ENCODE data around the gene MEGF6.
A peak's percentile ranks its signal among the peaks of the same experiment; 100 is the strongest.

MEGF6 gene

GRCh38 chr1:3568815-3569435 lies 42.4 kb downstream of the MEGF6 start:
- no peak for DNase-seq

GRCh38 chr1:3566951-3567804 lies 44.1 kb downstream of the MEGF6 start:
- no peak for DNase-seq

- DNase-seq: no peak
Observed at GRCh38 chr1:3566003-3566885, 45.1 kb downstream of the MEGF6 start.

GRCh38 chr1:3564921-3565831 lies 46.1 kb downstream of the MEGF6 start:
- peak; percentile 61 for DNase-seq

- no peak for DNase-seq
Observed at GRCh38 chr1:3563610-3564009, 47.7 kb downstream of the MEGF6 start.

GRCh38 chr1:3563125-3563524 lies 48.2 kb downstream of the MEGF6 start:
- no peak for DNase-seq

- no peak for DNase-seq
Observed at GRCh38 chr1:3562712-3563111, 48.6 kb downstream of the MEGF6 start.

- DNase-seq: no peak
Observed at GRCh38 chr1:3561702-3562101, 49.6 kb downstream of the MEGF6 start.

- no peak for DNase-seq
Observed at GRCh38 chr1:3560981-3561380, 50.3 kb downstream of the MEGF6 start.

- DNase-seq: no peak
Observed at GRCh38 chr1:3560251-3560871, 50.9 kb downstream of the MEGF6 start.

- DNase-seq: no peak
Observed at GRCh38 chr1:3558036-3558726, 53.1 kb downstream of the MEGF6 start.

- no peak for DNase-seq
Observed at GRCh38 chr1:3557366-3557765, 53.9 kb downstream of the MEGF6 start.

- no peak for DNase-seq
Observed at GRCh38 chr1:3556336-3556735, 55.0 kb downstream of the MEGF6 start.

- no peak for DNase-seq
Observed at GRCh38 chr1:3555131-3555920, 56.0 kb downstream of the MEGF6 start.

GRCh38 chr1:3553940-3554223 lies 57.4 kb downstream of the MEGF6 start:
- no peak for DNase-seq

- DNase-seq: no peak
Observed at GRCh38 chr1:3553166-3553939, 58.0 kb downstream of the MEGF6 start.

GRCh38 chr1:3552751-3553150 lies 58.6 kb downstream of the MEGF6 start:
- no peak for DNase-seq

- no peak for DNase-seq
Observed at GRCh38 chr1:3552176-3552575, 59.1 kb downstream of the MEGF6 start.

- no peak for DNase-seq
Observed at GRCh38 chr1:3551711-3552110, 59.6 kb downstream of the MEGF6 start.

GRCh38 chr1:3551290-3551678 lies 60.0 kb downstream of the MEGF6 start:
- no peak for DNase-seq
